ENCODE results near the gene MAP1LC3B.
"Not testable (repeated sequence)": the region's sequence is repeated elsewhere in the genome, so short reads cannot be mapped to it uniquely, and the experiment has no call there.

MAP1LC3B gene

DNA sequence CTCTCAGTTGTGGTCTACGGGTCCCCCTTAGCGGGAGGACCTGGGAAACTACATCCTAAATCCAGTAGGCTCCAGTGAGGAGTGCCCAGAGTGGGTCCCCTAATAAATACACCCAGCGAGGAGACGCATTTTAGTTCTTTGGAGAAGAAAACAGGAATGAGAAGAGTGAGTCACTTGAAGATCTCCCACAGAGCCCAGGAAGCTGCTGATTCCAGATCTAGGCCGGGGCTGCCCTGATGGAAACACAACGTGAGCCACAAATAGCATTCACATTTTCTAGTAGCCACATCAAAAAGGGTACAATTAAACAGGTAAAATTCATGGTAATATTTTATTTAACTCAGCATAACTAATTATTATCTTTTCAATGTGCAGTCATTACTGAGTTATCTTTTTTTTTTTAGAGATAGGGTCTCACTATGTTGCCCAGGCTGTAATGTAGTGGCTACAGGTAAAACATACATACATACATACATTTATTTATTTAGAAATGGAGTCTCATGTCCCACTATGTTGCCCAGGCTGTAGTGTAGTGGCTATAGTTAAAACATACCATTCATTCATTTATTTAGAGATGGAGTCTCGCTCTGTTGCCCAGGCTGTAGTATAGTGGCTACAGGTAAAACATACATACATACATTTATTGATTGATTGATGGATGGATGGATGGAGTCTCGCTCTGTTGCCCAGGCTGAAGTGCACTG, 30.1 kb upstream of the MAP1LC3B start:
- no peak for DNase-seq

DNA sequence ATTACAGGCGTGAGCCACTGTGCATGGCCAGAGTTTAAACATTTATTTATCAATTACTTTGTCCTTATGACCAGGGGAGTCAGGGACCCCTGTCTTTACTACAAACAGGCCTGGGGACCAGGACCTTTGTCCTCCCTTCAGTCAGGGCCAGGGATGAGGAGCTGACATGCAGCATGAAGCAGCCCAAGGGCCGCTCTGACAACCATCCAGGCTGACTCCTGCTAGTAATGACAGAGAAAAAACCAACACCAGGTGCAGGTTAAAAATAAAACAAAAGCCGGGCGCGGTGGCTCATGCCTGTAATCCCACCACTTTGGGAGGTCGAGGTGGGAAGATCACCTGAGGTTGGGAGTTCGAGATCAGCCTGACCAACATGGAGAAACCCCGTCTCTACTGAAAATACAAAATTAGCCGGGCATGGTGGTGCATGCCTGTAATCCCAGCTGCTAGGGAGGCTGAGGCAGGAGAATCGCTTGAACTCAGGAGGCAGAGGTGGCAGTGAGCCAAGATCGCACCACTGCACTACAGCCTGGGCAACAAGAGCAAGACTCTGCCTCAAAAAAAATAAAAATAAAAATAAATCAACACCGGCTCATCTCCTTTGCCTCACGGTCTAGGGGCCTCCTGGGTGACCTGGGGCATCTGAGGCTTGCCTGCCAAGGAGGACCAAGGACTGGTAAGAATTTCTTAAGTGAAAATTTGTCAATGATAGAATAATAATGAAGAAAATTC, 29.1 kb upstream of the MAP1LC3B start:
- not testable (repeated sequence) for DNase-seq

DNA sequence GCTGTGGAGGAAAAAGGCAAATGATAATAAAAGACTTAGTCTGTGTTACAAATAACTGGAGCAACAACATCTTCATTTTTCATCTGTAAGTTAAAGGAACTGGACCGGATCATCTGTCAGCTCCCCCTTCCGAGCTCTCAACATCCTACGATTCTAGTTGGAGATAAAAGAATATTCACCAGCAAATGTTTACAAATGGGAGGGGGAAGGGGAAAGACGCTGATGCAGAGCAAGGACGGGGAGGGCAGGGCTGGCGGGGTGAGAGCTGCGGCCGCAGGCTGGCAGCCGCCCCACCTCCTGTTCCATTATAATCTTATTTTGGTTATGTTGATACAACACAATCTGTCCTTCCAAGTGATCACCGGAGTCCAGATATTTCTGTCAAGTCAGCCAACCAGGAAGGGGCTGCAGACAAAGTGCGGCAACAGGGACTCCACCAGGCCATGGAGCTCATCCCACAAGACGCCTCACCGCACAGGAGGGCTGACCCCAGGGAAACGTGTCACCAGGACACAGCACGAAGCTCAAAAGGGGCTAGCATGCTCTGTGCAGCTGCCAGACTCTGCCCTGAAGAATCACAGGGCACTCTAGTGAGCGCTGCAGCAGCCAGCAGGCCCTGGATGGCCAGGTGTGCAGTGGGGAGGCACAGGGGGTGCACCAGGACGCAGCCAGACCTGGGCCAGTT, 28.2 kb upstream of the MAP1LC3B start:
- DNase-seq = no peak

DNA sequence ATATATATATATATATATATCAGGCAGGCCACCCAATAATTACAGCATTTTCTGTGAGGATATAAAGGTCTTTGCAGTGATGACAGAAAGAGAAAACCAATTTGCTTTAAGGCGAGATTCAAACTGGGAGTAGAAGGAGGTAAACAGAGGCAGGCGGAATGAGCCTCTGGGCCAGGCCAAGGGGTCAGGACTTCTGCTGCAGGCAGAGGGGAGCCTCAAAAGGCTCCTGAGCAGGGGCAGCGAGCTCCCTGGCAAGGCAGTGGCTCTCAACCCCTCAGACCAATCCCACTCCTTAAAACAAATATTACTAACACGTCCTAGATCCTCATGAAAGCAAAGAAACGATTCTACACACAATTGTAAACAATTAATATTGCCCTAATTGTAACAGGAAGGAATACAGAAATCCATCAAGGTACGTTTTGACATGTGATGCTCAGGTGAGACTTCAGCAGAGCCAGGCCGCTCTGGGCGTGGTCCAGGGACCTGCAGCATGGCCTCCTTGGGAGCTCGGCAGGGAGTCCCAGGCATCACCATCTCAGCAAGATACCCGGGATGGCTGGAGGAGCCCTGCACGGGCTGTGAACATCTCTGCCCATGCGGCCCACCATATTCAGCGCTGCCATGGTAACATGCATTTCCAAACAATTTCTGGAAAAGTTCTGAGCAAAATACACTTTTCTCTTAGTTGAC, 27.0 kb upstream of the MAP1LC3B start:
- no peak for DNase-seq

DNA sequence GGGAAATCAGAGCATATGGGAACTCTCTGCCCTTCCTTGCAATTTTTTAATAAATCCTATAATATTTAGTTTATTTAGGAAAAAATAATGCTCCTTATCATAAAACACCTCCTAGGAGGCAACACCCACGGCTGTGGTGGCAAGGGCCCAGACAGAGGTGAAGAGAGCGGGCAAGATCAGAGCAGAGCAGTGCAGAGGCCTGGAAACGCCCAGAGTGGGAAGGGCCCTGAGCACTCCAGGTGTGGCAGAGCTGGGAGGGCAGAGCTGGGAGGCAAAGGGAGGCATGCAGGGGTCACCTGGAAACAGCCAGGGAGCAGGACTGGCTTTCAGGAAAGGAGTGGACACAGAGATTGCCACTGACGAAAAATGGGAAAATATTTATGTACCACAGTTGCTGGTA, 25.8 kb upstream of the MAP1LC3B start:
- no peak for DNase-seq

- DNase-seq = no peak
Measured at GRCh38 chr16:87366930-87367329, 25.2 kb upstream of the MAP1LC3B start.

DNA sequence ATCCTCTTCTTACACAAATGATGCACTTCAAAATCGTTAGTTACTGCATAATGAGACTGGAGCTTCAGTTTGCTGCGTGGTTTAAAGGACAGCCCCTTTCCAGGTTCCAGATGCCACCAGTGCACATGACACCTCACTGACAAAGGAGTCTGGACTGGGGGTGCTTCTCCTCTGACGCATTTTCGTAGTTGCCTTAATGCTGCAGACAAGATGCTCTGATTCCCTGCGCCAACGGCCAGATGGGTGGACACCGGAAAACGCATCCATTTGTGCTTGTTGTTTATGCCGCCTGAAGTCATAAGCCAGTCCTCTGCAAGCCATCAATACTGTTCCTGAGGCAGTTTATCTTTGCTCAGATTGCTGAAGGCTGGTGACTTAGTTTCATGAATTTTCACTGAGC, 24.6 kb upstream of the MAP1LC3B start:
- DNase-seq = no peak

GRCh38 chr16:87368029-87368770, 23.9 kb upstream of the MAP1LC3B start:
- no peak for DNase-seq

DNA sequence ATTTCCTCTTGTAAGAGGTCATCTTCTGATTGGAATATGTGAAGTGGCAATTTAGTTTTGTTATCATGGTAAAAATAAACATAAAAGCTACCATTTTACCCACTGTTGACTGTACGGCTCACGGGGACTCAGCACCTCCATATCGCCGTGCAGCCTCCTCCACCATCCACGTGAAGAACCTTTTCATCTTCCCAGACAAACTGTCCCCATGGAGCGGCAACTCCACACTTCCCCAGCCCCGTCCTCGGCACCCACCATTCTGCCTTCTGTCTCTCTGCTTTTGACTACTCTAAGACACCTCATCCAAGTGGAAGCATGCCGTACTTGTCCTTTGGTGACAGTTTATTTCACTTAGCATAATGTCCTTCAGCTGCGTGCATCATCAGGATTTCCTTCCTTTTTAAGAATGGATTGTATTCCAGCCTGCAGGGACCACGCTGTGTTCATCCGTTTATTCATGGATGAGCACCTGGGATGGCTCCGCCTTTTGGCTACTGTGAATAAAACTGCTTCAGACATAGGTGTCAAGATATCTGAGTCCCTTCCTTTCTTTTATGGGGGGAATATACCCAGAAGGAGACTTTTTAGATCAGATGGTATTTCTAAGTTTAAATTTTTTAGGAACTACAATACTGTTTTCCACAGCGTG, 22.9 kb upstream of the MAP1LC3B start:
- no peak for DNase-seq

DNA sequence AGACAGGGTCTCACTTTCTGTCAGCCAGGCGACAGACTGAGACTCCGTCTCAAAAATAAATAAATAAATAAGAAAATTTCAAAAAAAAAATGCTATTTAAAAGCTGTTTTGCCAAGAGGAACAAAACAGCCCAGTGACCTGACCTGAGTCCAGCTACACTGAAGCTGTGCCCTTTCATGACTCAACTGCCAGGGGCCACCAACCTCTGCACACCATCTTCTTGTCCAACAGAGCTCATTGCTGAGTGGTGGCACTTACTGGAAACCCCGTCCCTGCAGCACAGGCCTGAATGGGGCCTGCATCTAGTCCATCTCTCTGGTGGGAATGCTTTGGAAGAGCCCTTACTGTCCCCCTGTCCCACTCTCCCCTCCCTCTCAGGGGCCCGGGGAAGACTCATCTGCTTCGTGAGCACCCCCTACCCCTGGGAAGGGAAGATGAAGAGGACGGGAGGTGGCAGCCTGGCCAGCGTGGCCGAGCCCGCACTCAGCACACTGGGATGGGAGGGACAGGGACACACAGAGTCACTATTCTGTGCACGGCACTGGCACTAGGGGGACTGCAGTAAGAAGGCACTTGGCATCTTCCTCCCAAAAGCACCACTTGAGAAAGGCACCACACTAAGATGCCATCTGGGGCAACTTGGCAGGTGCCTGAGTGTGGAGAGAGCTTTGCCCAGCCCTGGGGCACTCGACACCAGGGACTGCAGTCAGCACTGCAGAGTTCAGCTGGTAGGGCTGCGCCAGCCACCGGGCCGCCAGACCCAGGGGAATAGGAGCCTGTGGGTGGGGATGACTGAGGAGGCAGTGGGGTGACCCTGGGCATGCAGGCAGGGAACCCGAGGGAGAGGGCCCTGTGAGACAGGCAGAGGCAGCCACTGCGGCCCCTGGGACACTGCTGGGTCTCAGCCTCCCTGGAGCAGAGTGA, 22.1 kb upstream of the MAP1LC3B start:
- peak in 1 of 2 experiments; percentile 50 for DNase-seq

- no peak for DNase-seq
Measured at GRCh38 chr16:87371261-87371866, 20.8 kb upstream of the MAP1LC3B start.

GRCh38 chr16:87372305-87372704, 19.8 kb upstream of the MAP1LC3B start:
- no peak for DNase-seq

GRCh38 chr16:87374313-87374712, 17.8 kb upstream of the MAP1LC3B start:
- DNase-seq = no peak

DNA sequence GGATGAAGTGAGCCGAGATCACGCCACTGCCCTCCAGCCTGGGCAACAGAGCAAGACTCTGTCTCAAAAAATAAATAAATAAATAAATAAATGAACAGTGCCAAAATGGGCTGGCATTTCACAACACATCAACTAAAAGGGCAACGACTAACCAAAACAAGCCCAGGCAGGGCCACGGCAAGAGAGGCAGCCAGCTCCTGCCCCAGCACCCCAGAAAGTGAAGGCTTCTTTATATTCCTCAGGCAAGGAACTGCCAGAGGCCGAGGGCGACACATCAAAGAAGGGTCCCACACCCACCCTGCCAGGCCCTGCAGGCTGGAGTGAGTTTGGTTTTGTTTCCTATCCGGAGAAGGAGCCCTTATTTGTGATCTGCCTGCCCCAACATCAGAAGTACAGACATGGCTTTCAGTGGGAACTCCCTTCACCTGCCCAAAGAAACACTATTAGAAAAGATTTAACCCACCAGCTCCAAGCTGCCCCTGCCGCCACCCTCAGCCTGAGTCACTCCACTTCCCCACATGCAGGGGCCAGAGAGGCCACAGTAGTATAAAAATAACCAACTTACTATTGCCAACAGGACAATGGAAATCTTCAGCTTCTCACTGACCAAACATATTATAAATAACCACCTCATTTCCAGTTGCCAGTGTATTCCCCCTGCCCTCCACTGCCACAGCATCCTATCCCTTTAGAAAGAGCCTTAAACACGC, 16.6 kb upstream of the MAP1LC3B start:
- no peak for DNase-seq

DNA sequence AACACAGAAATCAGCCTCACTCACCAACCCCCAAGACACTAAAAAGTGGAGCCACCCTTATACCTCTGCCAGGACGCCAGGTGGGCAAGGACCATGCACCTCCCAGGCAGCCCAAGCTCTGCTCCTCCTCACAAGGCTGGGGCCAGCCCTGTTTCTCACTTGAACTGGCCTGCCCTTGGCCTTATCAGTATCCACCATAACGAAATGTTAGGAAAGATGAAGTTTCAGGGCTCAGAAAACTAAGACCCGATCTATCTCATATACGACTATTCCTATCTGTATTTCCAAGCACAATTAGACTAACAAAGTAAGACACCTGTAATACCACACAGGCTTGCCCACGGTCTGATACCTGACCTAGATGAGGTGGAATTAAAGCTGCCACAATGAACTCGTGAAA, 15.5 kb upstream of the MAP1LC3B start:
- DNase-seq = no peak

DNA sequence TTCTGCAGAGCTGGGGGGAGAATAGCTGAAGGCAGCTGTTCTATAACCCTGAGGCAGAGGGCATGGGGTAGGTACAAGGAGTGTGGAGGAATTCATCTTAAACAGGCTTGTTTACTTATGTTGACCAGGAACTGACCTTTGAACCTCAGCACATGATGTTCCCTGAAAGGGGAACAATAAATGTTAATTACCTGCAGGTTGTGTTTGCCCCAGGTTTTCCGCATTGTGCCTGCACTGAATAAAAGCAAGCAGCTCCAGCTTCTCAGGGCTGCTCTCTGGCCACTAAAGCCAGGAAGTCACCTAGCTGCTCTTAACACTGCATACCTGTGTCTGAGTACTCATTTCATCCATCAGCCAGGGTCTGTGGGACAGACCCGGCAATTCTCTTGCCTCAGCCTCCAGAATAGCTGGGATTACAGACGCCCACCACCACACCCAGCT, 12.8 kb upstream of the MAP1LC3B start:
- DNase-seq = not testable (repeated sequence)

DNA sequence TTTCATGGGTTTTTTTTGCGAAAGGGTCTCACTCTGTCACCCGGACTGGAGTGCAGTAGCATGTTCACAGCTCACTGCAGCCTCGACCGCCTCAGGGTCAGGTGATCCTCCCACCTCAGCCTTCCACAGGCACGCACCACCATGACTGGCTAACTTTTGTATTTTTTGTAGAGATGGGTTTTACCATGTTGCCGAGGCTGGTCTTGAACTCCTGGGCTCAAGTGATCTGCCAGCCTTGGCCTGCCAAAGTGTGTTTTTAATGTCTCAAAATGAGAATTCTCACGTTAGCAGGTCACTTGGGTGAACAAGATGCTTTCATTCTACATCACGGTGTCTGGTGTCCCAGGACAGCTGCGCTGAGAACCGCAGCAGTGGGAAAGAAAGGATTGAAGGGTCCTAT, 11.7 kb upstream of the MAP1LC3B start:
- no peak for DNase-seq

GRCh38 chr16:87380881-87381280, 11.3 kb upstream of the MAP1LC3B start:
- no peak for DNase-seq

DNA sequence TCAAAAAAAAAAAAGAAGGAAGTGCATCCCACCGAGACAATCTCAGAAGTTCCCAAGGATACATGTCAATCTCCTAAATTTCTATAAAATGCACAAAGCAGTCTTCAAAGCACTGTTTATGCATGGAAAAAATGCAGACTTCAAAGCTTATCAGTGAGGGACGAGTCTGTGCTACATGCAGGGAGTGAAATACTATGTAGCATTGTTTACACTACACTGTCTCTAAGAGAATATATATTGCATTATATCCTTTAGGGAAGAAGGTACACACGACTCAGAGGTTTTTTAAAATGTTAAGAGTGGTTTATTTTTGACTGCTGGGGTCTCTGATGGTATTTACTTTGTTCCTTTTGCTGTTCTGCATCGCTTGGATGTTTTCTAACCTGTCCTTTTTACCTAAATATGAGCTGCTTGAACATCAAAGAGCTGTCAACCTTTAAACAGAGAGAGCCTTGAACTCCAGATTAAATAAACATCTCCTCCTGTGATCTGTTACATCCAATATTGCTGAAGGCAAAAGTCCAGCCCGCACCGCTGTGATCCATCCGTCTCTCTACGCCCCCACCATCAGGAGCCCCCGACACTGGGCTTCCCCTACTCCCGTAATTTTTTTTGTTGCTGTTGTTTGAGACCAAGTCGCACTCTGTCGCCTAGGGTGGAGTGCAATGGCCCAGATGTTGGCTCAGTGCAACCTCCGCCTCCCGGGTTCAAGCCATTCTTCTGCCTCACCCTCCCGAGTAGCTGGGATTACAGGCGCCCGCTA, 9.9 kb upstream of the MAP1LC3B start:
- DNase-seq = no peak

All from NCI-H446 (cell line).